Amniotic stem cell (primary cell): ENCODE measurements around the gene MTFP1.
"Not testable (repeated sequence)": the region's sequence is repeated elsewhere in the genome, so short reads cannot be mapped to it uniquely, and the experiment has no call there.

Experiments
- DNase-seq: peaks from one replicate; lab custom pipeline; 2025; lab: John Stamatoyannopoulos, UW

MTFP1 gene

GRCh38 chr22:30425616-30426387 is at the start of gene MTFP1:
Gene MTFP1 (plus strand): TSS chr22:30425768. CDS start chr22:30425880, 112 bp downstream.
- no peak for DNase-seq

- DNase-seq, result no peak
Measured at GRCh38 chr22:30380011-30380410, 45.6 kb upstream of the MTFP1 start.

- DNase-seq, result no peak
Measured at GRCh38 chr22:30381264-30381663, 44.3 kb upstream of the MTFP1 start.

- DNase-seq, result no peak
Measured at GRCh38 chr22:30382340-30382739, 43.2 kb upstream of the MTFP1 start.

GRCh38 chr22:30383061-30383460 is 42.5 kb upstream of the MTFP1 start:
- no peak for DNase-seq

GRCh38 chr22:30385942-30386341 is 39.6 kb upstream of the MTFP1 start:
- no peak for DNase-seq

- DNase-seq, result no peak
Measured at GRCh38 chr22:30386608-30386959, 39.0 kb upstream of the MTFP1 start.

- DNase-seq, result peak; percentile 61
Measured at GRCh38 chr22:30386960-30387827, 38.4 kb upstream of the MTFP1 start, which contains the start of gene RNF215. Gene RNF215 (minus strand): TSS chr22:30387411. CDS start chr22:30387313, 98 bp downstream.

GRCh38 chr22:30390974-30391691 is 34.4 kb upstream of the MTFP1 start:
- DNase-seq, result peak; percentile 17

GRCh38 chr22:30392661-30393321 is 32.8 kb upstream of the MTFP1 start:
- DNase-seq, result no peak

GRCh38 chr22:30393322-30393680 is 32.3 kb upstream of the MTFP1 start:
- no peak for DNase-seq

- DNase-seq, result no peak
Measured at GRCh38 chr22:30393885-30394284, 31.7 kb upstream of the MTFP1 start.

GRCh38 chr22:30396871-30397655 is 28.5 kb upstream of the MTFP1 start, which contains the start of gene SEC14L2:
Gene SEC14L2 (plus strand): TSS chr22:30397018. CDS start chr22:30397117, 99 bp downstream.
- DNase-seq, result peak; percentile 19

- no peak for DNase-seq
Measured at GRCh38 chr22:30397656-30398635, 27.6 kb upstream of the MTFP1 start.

- DNase-seq, result no peak
Measured at GRCh38 chr22:30398685-30399680, 26.6 kb upstream of the MTFP1 start.

- DNase-seq, result no peak
Measured at GRCh38 chr22:30399718-30400117, 25.9 kb upstream of the MTFP1 start.

- DNase-seq, result no peak
Measured at GRCh38 chr22:30400159-30400558, 25.4 kb upstream of the MTFP1 start.

GRCh38 chr22:30401024-30401423 is 24.5 kb upstream of the MTFP1 start:
- not testable (repeated sequence) for DNase-seq
